HG03095 (cell line): ENCODE data around the gene CLEC20A.
A peak's percentile ranks its signal among the peaks of the same experiment; 100 is the strongest.

Source experiments
- ATAC-seq: cut with Tn5 transposase; IDR thresholded peaks from one replicate; pipeline ENCODE4 v1.9.1; 2021; ENCODE audit warnings: moderate library complexity; ENCODE audit not compliant: unreplicated experiment

The CLEC20A gene

GRCh38 chr1:178496410-178497135 is at the start of gene CLEC20A:
CLEC20A (minus strand) TSS chr1:178496964; CDS start chr1:178496939, 25 bp downstream.
- ATAC-seq, result no peak

- no peak for ATAC-seq
Observed at GRCh38 chr1:178544531-178544930, 47.8 kb upstream of the CLEC20A start.

GRCh38 chr1:178543290-178543607 is 46.5 kb upstream of the CLEC20A start:
- ATAC-seq, result peak; percentile 35

- peak; percentile 76 for ATAC-seq
Observed at GRCh38 chr1:178542554-178543289, 46.0 kb upstream of the CLEC20A start.

- ATAC-seq, result peak; percentile 38
Observed at GRCh38 chr1:178541829-178542553, 45.2 kb upstream of the CLEC20A start.

GRCh38 chr1:178541379-178541778 is 44.6 kb upstream of the CLEC20A start:
- no peak for ATAC-seq

GRCh38 chr1:178540646-178541045 is 43.9 kb upstream of the CLEC20A start:
- no peak for ATAC-seq

- ATAC-seq, result no peak
Observed at GRCh38 chr1:178540204-178540603, 43.4 kb upstream of the CLEC20A start.

GRCh38 chr1:178539291-178539690 is 42.5 kb upstream of the CLEC20A start:
- ATAC-seq, result no peak

- no peak for ATAC-seq
Observed at GRCh38 chr1:178538192-178538916, 41.6 kb upstream of the CLEC20A start.

GRCh38 chr1:178537382-178538090 is 40.8 kb upstream of the CLEC20A start:
- no peak for ATAC-seq

- ATAC-seq, result no peak
Observed at GRCh38 chr1:178536844-178537371, 40.1 kb upstream of the CLEC20A start.

GRCh38 chr1:178536329-178536728 is 39.6 kb upstream of the CLEC20A start:
- ATAC-seq, result no peak

GRCh38 chr1:178534137-178534868 is 37.5 kb upstream of the CLEC20A start:
- ATAC-seq, result no peak

GRCh38 chr1:178533121-178533946 is 36.6 kb upstream of the CLEC20A start:
- ATAC-seq, result no peak

GRCh38 chr1:178532392-178532791 is 35.6 kb upstream of the CLEC20A start:
- ATAC-seq, result peak; percentile 85

GRCh38 chr1:178531887-178532286 is 35.1 kb upstream of the CLEC20A start:
- no peak for ATAC-seq

GRCh38 chr1:178530502-178530901 is 33.7 kb upstream of the CLEC20A start:
- ATAC-seq, result no peak

- no peak for ATAC-seq
Observed at GRCh38 chr1:178530037-178530402, 33.3 kb upstream of the CLEC20A start.
